LNCAP (cell line): ENCODE measurements around the gene LRBA.

Source experiments
- CTCF ChIP-seq: fragments of 450-650 bp; IDR thresholded peaks from 2 replicates; pipeline ENCODE4 v1.5.1; 2017; ENCODE audit warnings: mild to moderate bottlenecking

Gene LRBA

DNA sequence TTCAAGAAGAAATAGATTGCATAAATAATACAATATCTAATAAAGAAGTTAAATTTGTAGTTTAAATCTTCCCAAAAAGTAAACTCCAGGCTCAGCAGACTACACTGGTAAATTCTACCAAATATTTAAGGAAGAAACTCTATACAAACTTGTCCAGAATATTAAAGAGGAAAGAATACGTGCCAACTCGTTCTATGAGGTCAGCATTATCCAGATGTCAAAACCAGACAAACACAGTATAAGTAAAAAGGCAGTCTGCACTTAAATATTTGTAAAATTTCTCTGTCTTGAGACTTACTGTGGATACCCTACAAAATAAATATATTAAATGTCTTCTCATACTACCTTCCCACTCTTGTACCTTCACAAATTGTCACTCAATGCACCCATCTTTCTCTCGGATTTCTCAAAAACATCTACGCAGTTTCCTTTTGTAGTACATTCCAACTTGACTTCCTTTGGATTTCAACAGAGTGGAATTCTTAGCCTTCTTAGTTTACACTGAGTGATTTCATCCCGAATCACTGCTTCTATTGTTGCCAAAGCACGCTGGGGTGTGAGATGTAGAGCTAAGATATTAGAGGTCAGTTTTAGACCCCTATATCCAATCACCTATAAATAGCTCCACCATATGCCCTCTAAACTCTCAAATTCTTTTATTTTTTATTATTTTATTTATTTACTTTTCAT, 504.8 kb downstream of the LRBA start:
- no peak for TF ChIP-seq CTCF

GRCh38 chr4:150501983-150502382, 513.1 kb downstream of the LRBA start:
- no peak for TF ChIP-seq CTCF

GRCh38 chr4:150501009-150501727, 513.9 kb downstream of the LRBA start:
- TF ChIP-seq CTCF, result no peak

- TF ChIP-seq CTCF, result no peak
Measured at GRCh38 chr4:150497612-150498011, 517.5 kb downstream of the LRBA start.

GRCh38 chr4:150495550-150495949, 519.5 kb downstream of the LRBA start:
- no peak for TF ChIP-seq CTCF

GRCh38 chr4:150493851-150494250, 521.2 kb downstream of the LRBA start:
- no peak for TF ChIP-seq CTCF

GRCh38 chr4:150491132-150492049, 523.7 kb downstream of the LRBA start:
- no peak for TF ChIP-seq CTCF
